GM23248 (cell line): ENCODE data around the gene MFSD8.

Experiments
- EZH2 ChIP-seq: fragments of 200-600 bp; sonication (generic); IDR thresholded peaks from 2 replicates; pipeline ENCODE4 v1.6.1; 2018; ENCODE audit warnings: antibody characterized with exemption, mild to moderate bottlenecking; ENCODE audit not compliant: insufficient read depth, poor library complexity, severe bottlenecking
- EZH2phosphoT487 ChIP-seq: fragments of 200-600 bp; sonication (generic); IDR thresholded peaks from 2 replicates; pipeline ENCODE4 v1.6.1; 2018; ENCODE audit warnings: antibody characterized with exemption, moderate library complexity, mild to moderate bottlenecking, low read depth; ENCODE audit not compliant: insufficient read depth

- no peak for TF ChIP-seq EZH2
- no peak for TF ChIP-seq EZH2phosphoT487
Observed at GRCh38 chr4:127975121-127975770, 10.3 kb upstream of the MFSD8 start.
